Endodermal cell (in vitro differentiated cells): ENCODE measurements around the gene TARBP1. TPM values are rescaled to one million over a fixed set of nuclear protein-coding genes. Genes with fewer than 3 reads are reported as not detected.
"Not testable (repeated sequence)": the region's sequence is repeated elsewhere in the genome, so short reads cannot be mapped to it uniquely, and the experiment has no call there.

Source experiments
- DNase-seq: peaks from one replicate; pipeline ENCODE4 v3.0.0-alpha.2; 2017
- H3K27ac ChIP-seq: 2 replicates; pipeline ENCODE4 v1.5.1; 2013; ENCODE audit warnings: mild to moderate bottlenecking, low read depth, low read length, moderate library complexity
- H3K27me3 ChIP-seq: 2 replicates; pipeline ENCODE4 v1.6.1; 2013; ENCODE audit warnings: mild to moderate bottlenecking, low read length, moderate library complexity; ENCODE audit not compliant: insufficient read depth, control insufficient read depth, poor library complexity, severe bottlenecking
- H3K36me3 ChIP-seq: 2 replicates; pipeline ENCODE4 v1.7.0; 2013; ENCODE audit warnings: mild to moderate bottlenecking, low read length, moderate library complexity; ENCODE audit not compliant: control insufficient read depth, insufficient read depth
- H3K4me1 ChIP-seq: one replicate; pipeline ENCODE4 v1.7.0; 2013; ENCODE audit warnings: low read length; ENCODE audit not compliant: control insufficient read depth, insufficient read depth
- H3K4me3 ChIP-seq: 2 replicates; pipeline ENCODE4 v1.5.1; 2013; ENCODE audit warnings: mild to moderate bottlenecking, low read length, moderate library complexity
- H3K9ac ChIP-seq: 2 replicates; pipeline ENCODE4 v1.6.1; 2013; ENCODE audit warnings: mild to moderate bottlenecking, low read length, moderate library complexity; ENCODE audit not compliant: poor library complexity, severe bottlenecking; ENCODE audit errors: extremely low read depth
- H3K9me3 ChIP-seq: 2 replicates; pipeline ENCODE4 v1.6.1; 2013; ENCODE audit warnings: mild to moderate bottlenecking, low read length, moderate library complexity; ENCODE audit not compliant: control insufficient read depth
- H3K27ac Mint-ChIP-seq: 2 replicates; pipeline ENCODE4 v1.8.0; 2020; ENCODE audit warnings: mixed read lengths
- H3K27me3 Mint-ChIP-seq: 2 replicates; pipeline ENCODE4 v1.8.0; 2021; ENCODE audit warnings: mild to moderate bottlenecking, mixed read lengths; ENCODE audit not compliant: insufficient read depth
- H3K36me3 Mint-ChIP-seq: 2 replicates; pipeline ENCODE4 v1.8.0; 2020; ENCODE audit warnings: low read depth, mixed read lengths
- H3K4me1 Mint-ChIP-seq: 2 replicates; pipeline ENCODE4 v1.8.0; 2020; ENCODE audit warnings: mixed read lengths
- H3K4me3 Mint-ChIP-seq: 2 replicates; pipeline ENCODE4 v1.8.0; 2020; ENCODE audit warnings: mild to moderate bottlenecking, moderate library complexity, mixed read lengths
- H3K9me3 Mint-ChIP-seq: 2 replicates; pipeline ENCODE4 v1.8.0; 2020; ENCODE audit warnings: mild to moderate bottlenecking, mixed read lengths
- CTCF ChIP-seq: fragments of 200-600 bp; sonication (generic); conservative IDR thresholded peaks from 2 replicates; pipeline ENCODE4 v1.5.0; 2021; ENCODE audit warnings: antibody characterized with exemption, mild to moderate bottlenecking
- WGBS, 2 experiments: methylation state at CpG; one replicate each; pipeline versions ENCODE4 v1.1.5 to v1.1.7; 2013; ENCODE audit warnings: missing lambda C conversion rate in 2 of 2, mixed read lengths in 1 of 2; ENCODE audit not compliant: insufficient coverage in 1 of 2, insufficient read length in 1 of 2; 5-methylcytosine and 5-hydroxymethylcytosine counted together
- total RNA-seq, 2 donors: library from RNA; stranded (reverse); fragmentation: NEBNext Ultra II Directional in 1 of 2; extraction: Animal tissue kit (Norgen Biotek cat#: 25700) in 1 of 2; gene quantifications; 2 replicates in 1 of 2; 3 replicates in 1 of 2; pipeline ENCODE4 v1.2.1, GENCODE V29; 2021

Gene TARBP1
- total RNA-seq, 2 donors from 2014 or later = 45.3 to 62.4 TPM

- no peak for DNase-seq
- 96 to 97% methylated on average over 3 of the region's 3 CpGs for WGBS, 2 experiments
- TF ChIP-seq CTCF = no peak
Measured at GRCh38 chr1:234401658-234402057, 77.3 kb downstream of the TARBP1 start.

GRCh38 chr1:234400773-234401172, 78.2 kb downstream of the TARBP1 start:
- H3K27ac Mint-ChIP-seq = no peak overlapping the region
- no peaks in the 10 kb centered on the region for H3K9me3 ChIP-seq
- no peaks in the 10 kb centered on the region for H3K27me3 Mint-ChIP-seq
- H3K36me3 ChIP-seq = peaks cover 15% of the 10 kb centered on the region
- DNase-seq = no peak
- no peaks in the 10 kb centered on the region for H3K27me3 ChIP-seq
- H3K4me3 ChIP-seq = no peak overlapping the region
- H3K36me3 Mint-ChIP-seq = peaks cover 27% of the 10 kb centered on the region
- H3K9ac ChIP-seq = no peak overlapping the region
- no peak overlapping the region for H3K27ac ChIP-seq
- TF ChIP-seq CTCF = no peak
- no peak overlapping the region for H3K4me3 Mint-ChIP-seq
- no peaks in the 10 kb centered on the region for H3K4me1 Mint-ChIP-seq
- H3K4me1 ChIP-seq = no peaks in the 10 kb centered on the region
- peaks cover 4% of the 10 kb centered on the region for H3K9me3 Mint-ChIP-seq

More at GRCh38 chr1:234401658-234402057, 77.3 kb downstream of the TARBP1 start:
- Histone ChIP-seq H3K9ac (no peak overlapping the region), H3K27ac (no peak overlapping the region), H3K36me3 (peaks cover 15% of the 10 kb centered on the region), H3K4me3 (no peak overlapping the region), H3K27me3 (no peaks in the 10 kb centered on the region), H3K9me3 (no peaks in the 10 kb centered on the region), H3K4me1 (no peaks in the 10 kb centered on the region)
- Mint-ChIP-seq H3K4me1 (no peaks in the 10 kb centered on the region), H3K27me3 (no peaks in the 10 kb centered on the region), H3K4me3 (no peak overlapping the region), H3K36me3 (peaks cover 23% of the 10 kb centered on the region), H3K9me3 (peaks cover 4% of the 10 kb centered on the region), H3K27ac (no peak overlapping the region)

GRCh38 chr1:234399515-234399914, 79.5 kb downstream of the TARBP1 start:
- not testable (repeated sequence) for H3K9me3 Mint-ChIP-seq, H3K4me3 Mint-ChIP-seq, H3K4me1 Mint-ChIP-seq, H3K27ac Mint-ChIP-seq, H3K4me3 ChIP-seq, DNase-seq, H3K36me3 ChIP-seq, H3K27ac ChIP-seq, H3K27me3 ChIP-seq, H3K9me3 ChIP-seq, H3K9ac ChIP-seq, H3K27me3 Mint-ChIP-seq, H3K4me1 ChIP-seq
- H3K36me3 Mint-ChIP-seq = peaks cover 28% of the 10 kb centered on the region
- WGBS, 2 experiments = 100% methylated on average over 3 of the region's 6 CpGs; no CpG with 5 or more reads in 1 of the 2 experiments

GRCh38 chr1:234398849-234399381, 80.1 kb downstream of the TARBP1 start:
- TF ChIP-seq CTCF = no peak
- Mint-ChIP-seq H3K36me3 (peaks cover 28% of the 10 kb centered on the region), H3K27me3 (no peaks in the 10 kb centered on the region), H3K4me1 (no peaks in the 10 kb centered on the region), H3K4me3 (no peak overlapping the region), H3K9me3 (peaks cover 4% of the 10 kb centered on the region), H3K27ac (no peak overlapping the region)
- Histone ChIP-seq H3K27me3 (no peaks in the 10 kb centered on the region), H3K9ac (no peak overlapping the region), H3K36me3 (peaks cover 10% of the 10 kb centered on the region), H3K4me1 (no peaks in the 10 kb centered on the region), H3K4me3 (no peak overlapping the region), H3K27ac (no peak overlapping the region), H3K9me3 (no peaks in the 10 kb centered on the region)
- WGBS, 2 experiments = 83 to 95% methylated on average over 3 to 8 of the region's 8 CpGs
- DNase-seq = no peak
